ENCODE results near the gene DISC1. TPM values are rescaled to one million over a fixed set of nuclear protein-coding genes. Genes with fewer than 3 reads are reported as not detected.

The DISC1 gene
- total RNA-seq, 1 experiment from 2014 or later, result 0.36 TPM

DNA sequence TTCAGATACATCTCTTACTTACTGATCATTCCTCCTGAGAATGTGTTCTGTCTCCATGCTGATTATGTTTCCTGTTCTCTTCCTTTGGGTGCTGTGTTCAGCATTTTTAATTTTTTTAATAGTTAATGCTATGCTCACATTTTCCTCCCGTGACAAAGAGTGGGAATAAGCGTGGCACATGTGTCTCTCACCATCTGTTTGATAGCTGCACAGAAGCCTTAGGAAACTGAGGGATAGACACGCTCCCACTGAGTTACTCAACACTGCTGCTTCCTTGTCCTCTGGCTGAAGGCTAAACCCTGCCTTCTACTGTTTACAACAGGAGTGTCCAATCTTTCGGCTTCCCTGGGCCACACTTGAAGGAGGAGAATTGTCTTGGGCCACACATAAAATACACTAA, 264.2 kb downstream of the DISC1 start:
- ChIA-PET POLR2A (no interaction called here), CTCF (no interaction called here)
- Histone ChIP-seq H3K4me3 (ENCODE audit: low read depth in 2 of 2, low read length in 2 of 2) (no peak overlapping the region), H3K9me3 (ENCODE audit: control insufficient read depth, insufficient read depth, low read depth, low read length) (no peaks in the 10 kb centered on the region), H3K27ac (ENCODE audit: low read length) (no peak overlapping the region), H3K4me1 (ENCODE audit: control insufficient read depth, insufficient read depth, low read length) (no peaks in the 10 kb centered on the region), H3K36me3 (ENCODE audit: control insufficient read depth, insufficient read depth, low read length) (no peaks in the 10 kb centered on the region), H3K27me3 (ENCODE audit: control insufficient read depth, insufficient read depth, low read length) (no peaks in the 10 kb centered on the region)
- TF ChIP-seq, protein P1, sequence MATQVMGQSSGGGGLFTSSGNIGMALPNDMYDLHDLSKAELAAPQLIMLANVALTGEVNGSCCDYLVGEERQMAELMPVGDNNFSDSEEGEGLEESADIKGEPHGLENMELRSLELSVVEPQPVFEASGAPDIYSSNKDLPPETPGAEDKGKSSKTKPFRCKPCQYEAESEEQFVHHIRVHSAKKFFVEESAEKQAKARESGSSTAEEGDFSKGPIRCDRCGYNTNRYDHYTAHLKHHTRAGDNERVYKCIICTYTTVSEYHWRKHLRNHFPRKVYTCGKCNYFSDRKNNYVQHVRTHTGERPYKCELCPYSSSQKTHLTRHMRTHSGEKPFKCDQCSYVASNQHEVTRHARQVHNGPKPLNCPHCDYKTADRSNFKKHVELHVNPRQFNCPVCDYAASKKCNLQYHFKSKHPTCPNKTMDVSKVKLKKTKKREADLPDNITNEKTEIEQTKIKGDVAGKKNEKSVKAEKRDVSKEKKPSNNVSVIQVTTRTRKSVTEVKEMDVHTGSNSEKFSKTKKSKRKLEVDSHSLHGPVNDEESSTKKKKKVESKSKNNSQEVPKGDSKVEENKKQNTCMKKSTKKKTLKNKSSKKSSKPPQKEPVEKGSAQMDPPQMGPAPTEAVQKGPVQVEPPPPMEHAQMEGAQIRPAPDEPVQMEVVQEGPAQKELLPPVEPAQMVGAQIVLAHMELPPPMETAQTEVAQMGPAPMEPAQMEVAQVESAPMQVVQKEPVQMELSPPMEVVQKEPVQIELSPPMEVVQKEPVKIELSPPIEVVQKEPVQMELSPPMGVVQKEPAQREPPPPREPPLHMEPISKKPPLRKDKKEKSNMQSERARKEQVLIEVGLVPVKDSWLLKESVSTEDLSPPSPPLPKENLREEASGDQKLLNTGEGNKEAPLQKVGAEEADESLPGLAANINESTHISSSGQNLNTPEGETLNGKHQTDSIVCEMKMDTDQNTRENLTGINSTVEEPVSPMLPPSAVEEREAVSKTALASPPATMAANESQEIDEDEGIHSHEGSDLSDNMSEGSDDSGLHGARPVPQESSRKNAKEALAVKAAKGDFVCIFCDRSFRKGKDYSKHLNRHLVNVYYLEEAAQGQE (IDR thresholded peaks at IDR 0.05; ENCODE audit: insufficient read depth in 1 of 2, low read depth in 2 of 2, low read length in 1 of 2), result no peak
- TF ChIP-seq SIN3A (IDR thresholded peaks at IDR 0.05; ENCODE audit: borderline replicate concordance, insufficient read depth, low read depth, low read length), result no peak
- TF ChIP-seq, protein P2, sequence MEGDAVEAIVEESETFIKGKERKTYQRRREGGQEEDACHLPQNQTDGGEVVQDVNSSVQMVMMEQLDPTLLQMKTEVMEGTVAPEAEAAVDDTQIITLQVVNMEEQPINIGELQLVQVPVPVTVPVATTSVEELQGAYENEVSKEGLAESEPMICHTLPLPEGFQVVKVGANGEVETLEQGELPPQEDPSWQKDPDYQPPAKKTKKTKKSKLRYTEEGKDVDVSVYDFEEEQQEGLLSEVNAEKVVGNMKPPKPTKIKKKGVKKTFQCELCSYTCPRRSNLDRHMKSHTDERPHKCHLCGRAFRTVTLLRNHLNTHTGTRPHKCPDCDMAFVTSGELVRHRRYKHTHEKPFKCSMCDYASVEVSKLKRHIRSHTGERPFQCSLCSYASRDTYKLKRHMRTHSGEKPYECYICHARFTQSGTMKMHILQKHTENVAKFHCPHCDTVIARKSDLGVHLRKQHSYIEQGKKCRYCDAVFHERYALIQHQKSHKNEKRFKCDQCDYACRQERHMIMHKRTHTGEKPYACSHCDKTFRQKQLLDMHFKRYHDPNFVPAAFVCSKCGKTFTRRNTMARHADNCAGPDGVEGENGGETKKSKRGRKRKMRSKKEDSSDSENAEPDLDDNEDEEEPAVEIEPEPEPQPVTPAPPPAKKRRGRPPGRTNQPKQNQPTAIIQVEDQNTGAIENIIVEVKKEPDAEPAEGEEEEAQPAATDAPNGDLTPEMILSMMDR (IDR thresholded peaks at IDR 0.05), result no peak
- no peak for TF ChIP-seq TCF7L2 (IDR thresholded peaks at IDR 0.05; ENCODE audit: low read depth, low read length)
- TF ChIP-seq POLR2AphosphoS5 (IDR thresholded peaks at IDR 0.05; ENCODE audit: low read depth, low read length), result no peak
- ATAC-seq, result no peak
- in situ Hi-C loops (cut with HindIII; ENCODE audit: low pct_unique_long_range_greater_than_20kb, low sequenced_read_pairs), result no loop called here
- DNase-seq (ENCODE audit: low read depth, low spot score), result no peak
- intact Hi-C loops (cut with micrococcal nuclease; ENCODE audit: unreplicated experiment), result no loop called here
- BruUV-seq (replicated peaks), result no TSS peak

DNA sequence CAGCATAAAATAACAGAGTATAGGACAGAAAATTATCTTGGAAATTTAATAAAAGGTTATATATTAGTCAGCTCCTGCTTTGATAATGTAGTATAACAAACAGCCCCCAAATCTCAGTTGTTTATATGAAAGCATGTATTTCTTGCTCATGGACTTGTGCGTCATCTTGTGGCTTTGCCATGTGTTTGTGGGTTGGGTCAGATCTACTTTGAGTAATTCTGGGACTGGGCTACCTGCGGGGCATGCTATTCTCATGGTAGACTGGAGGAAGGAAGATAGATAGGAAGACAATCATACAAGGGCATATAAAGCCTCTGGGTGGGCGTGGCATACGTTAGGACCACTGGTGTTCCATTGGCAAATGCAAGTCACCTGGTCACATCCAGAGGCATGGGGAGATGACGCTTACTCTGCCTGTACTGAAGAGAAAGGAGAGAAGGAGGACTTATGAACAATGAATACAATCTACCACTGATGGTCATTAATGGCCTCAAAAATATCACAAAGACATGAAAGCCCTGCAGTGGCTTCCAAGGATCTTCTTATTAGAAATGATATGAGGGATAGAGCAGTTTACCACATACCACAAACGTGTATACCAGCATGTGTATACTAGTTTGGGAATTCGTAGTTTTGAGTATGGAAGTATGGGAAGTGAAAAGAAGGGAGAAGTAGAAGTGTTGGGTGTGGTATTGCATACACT, 267.0 kb downstream of the DISC1 start:
- H3K27me3 ChIP-seq (ENCODE audit: control insufficient read depth, insufficient read depth, low read length), result no peaks in the 10 kb centered on the region
- TF ChIP-seq, protein P2 (IDR thresholded peaks at IDR 0.05), result no peak
- POLR2A ChIA-PET, result no interaction called here
- BruUV-seq (replicated peaks), result no TSS peak
- CTCF ChIA-PET, result no interaction called here
- ATAC-seq (no peak), DNase-seq (ENCODE audit: low read depth, low spot score) (no peak)
- in situ Hi-C loops (cut with HindIII; ENCODE audit: low pct_unique_long_range_greater_than_20kb, low sequenced_read_pairs) (no loop called here), intact Hi-C loops (cut with micrococcal nuclease; ENCODE audit: unreplicated experiment) (no loop called here)
- H3K4me3 ChIP-seq (ENCODE audit: low read depth in 2 of 2, low read length in 2 of 2), result no peak overlapping the region
- no peak overlapping the region for H3K27ac ChIP-seq (ENCODE audit: low read length)
- H3K4me1 ChIP-seq (ENCODE audit: control insufficient read depth, insufficient read depth, low read length), result no peaks in the 10 kb centered on the region
- H3K9me3 ChIP-seq (ENCODE audit: control insufficient read depth, insufficient read depth, low read depth, low read length), result no peaks in the 10 kb centered on the region
- H3K36me3 ChIP-seq (ENCODE audit: control insufficient read depth, insufficient read depth, low read length), result no peaks in the 10 kb centered on the region
